ENCODE measurements around the gene L1CAM. TPM values are rescaled to one million over a fixed set of nuclear protein-coding genes. Genes with fewer than 3 reads are reported as not detected.

The L1CAM gene
- total and polyA plus RNA-seq, 9 of the 15 experiments (the other 6 are each of a cell fraction or from before 2014, with no cell fraction given): 0.09 to 0.86 (median 0.26) TPM; not detected in 3

- TF ChIP-seq MAFG (tag; conservative IDR thresholded peaks at IDR 0.05): peak; percentile 96
- no peak for TF ChIP-seq TSC22D4 (tag; IDR thresholded peaks at IDR 0.05)
- TF ChIP-seq NR2C2 (CRISPR knock-in tag; IDR thresholded peaks at IDR 0.05): no peak
- no peak for TF ChIP-seq NR2C2 (tag; IDR thresholded peaks at IDR 0.05)
- TF ChIP-seq BCLAF1 (IDR thresholded peaks at IDR 0.05; ENCODE audit: borderline replicate concordance in 1 of 2, control insufficient read depth in 1 of 2, low read depth in 2 of 2, low read length in 1 of 2): no peak
- no peak for TF ChIP-seq ZNF146 (CRISPR knock-in tag; IDR thresholded peaks at IDR 0.05; ENCODE audit: unreplicated experiment)
- no peak for TF ChIP-seq CHAMP1 (IDR thresholded peaks at IDR 0.05)
- TF ChIP-seq STAT5A (IDR thresholded peaks at IDR 0.05; ENCODE audit: borderline replicate concordance, low read length): no peak
- TF ChIP-seq ZNF609 (CRISPR knock-in tag; IDR thresholded peaks at IDR 0.05; ENCODE audit: borderline replicate concordance): no peak
- no peak for TF ChIP-seq ZNF23 (CRISPR knock-in tag; IDR thresholded peaks at IDR 0.05)
- TF ChIP-seq FOXK1 (CRISPR knock-in tag; IDR thresholded peaks at IDR 0.05; ENCODE audit: borderline replicate concordance): no peak
These were observed 41.4 kb downstream of the L1CAM start (continued) for GRCh38 chrX:153844509-153845082.

Data from K562 (cell line).